HEK293 (cell line): ENCODE data around the gene TRAF4.
A peak's percentile ranks its signal among the peaks of the same experiment; 100 is the strongest.

Experiments
- CTCF ChIA-PET: fragments of 350-600 bp; formaldehyde crosslinking; extraction: SDS; loops from one replicate; lab custom pipeline; 2021; ENCODE audit warnings: antibody characterized with exemption; lab: Yijun Ruan, JAX
- POLR2A ChIA-PET: fragments of 300-600 bp; formaldehyde crosslinking; extraction: SDS; loops from one replicate; lab custom pipeline; 2020; ENCODE audit warnings: antibody characterized with exemption, inconsistent platforms; lab: Yijun Ruan, JAX
- H3K27ac ChIP-seq: fragments of 200-500 bp; sonication (Bioruptor generic); 2 replicates; pipeline ENCODE4 v1.5.1; 2014; ENCODE audit warnings: low read depth, low read length, control low read depth, inconsistent platforms; ENCODE audit errors: extremely low read depth
- H3K36me3 ChIP-seq, 2 experiments: fragments of 200-500 bp in 1 of 2; sonication (Bioruptor generic) in 1 of 2; 1 replicate in 1 of 2; 2 replicates in 1 of 2; pipeline ENCODE4 v1.5.1; 2014 to 2017; ENCODE audit warnings: inconsistent platforms in 2 of 2, low read length in 2 of 2; ENCODE audit not compliant: control insufficient read depth in 2 of 2, insufficient read depth in 1 of 2
- H3K4me1 ChIP-seq: fragments of 200-500 bp; sonication (Bioruptor generic); 2 replicates; pipeline ENCODE4 v1.5.1; 2014; ENCODE audit warnings: mild to moderate bottlenecking, low read length, inconsistent platforms; ENCODE audit not compliant: control insufficient read depth, insufficient read depth
- H3K4me3 ChIP-seq: 2 replicates; pipeline ENCODE4 v1.5.1; 2011; ENCODE audit warnings: low read depth, mild to moderate bottlenecking, control low read depth, low read length, moderate library complexity
- H3K9me3 ChIP-seq: fragments of 200-500 bp; sonication (Bioruptor generic); 2 replicates; pipeline ENCODE4 v1.5.1; 2014; ENCODE audit warnings: low read depth, low read length, inconsistent platforms; ENCODE audit not compliant: control insufficient read depth, insufficient read depth
- EGR2 ChIP-seq: fragments of 450-650 bp; formaldehyde crosslinking; IDR thresholded peaks from 2 replicates; pipeline ENCODE4 v1.5.1; 2016; ENCODE audit warnings: low read depth, missing biosample characterization, missing genetic modification characterization
- IKZF3 ChIP-seq: fragments of 450-650 bp; IDR thresholded peaks from 2 replicates; pipeline ENCODE4 v1.5.0; 2018; ENCODE audit warnings: missing biosample characterization, mild to moderate bottlenecking, missing genetic modification characterization, moderate library complexity
- REST ChIP-seq: fragments of 450-650 bp; formaldehyde crosslinking; IDR thresholded peaks from 2 replicates; pipeline ENCODE4 v1.5.1; 2016; ENCODE audit warnings: missing biosample characterization, missing genetic modification characterization
- SCRT2 ChIP-seq: fragments of 450-650 bp; formaldehyde crosslinking; IDR thresholded peaks from 2 replicates; pipeline ENCODE4 v1.5.1; 2016; ENCODE audit warnings: missing biosample characterization, missing genetic modification characterization
- TRIM28 ChIP-seq: IDR thresholded peaks from 2 replicates; pipeline ENCODE4 v1.6.1; 2011; ENCODE audit warnings: low read length, control low read depth, borderline replicate concordance
- ZFHX2 ChIP-seq: fragments of 450-650 bp; formaldehyde crosslinking; conservative IDR thresholded peaks from 2 replicates; pipeline ENCODE4 v1.5.1; 2016; ENCODE audit warnings: missing biosample characterization, missing genetic modification characterization
- ZFP41 ChIP-seq: fragments of 450-650 bp; formaldehyde crosslinking; IDR thresholded peaks from 2 replicates; pipeline ENCODE4 v1.5.1; 2016; ENCODE audit warnings: missing biosample characterization, missing genetic modification characterization, borderline replicate concordance
- ZNF146 ChIP-seq: fragments of 450-650 bp; formaldehyde crosslinking; IDR thresholded peaks from 2 replicates; pipeline ENCODE4 v1.5.1; 2016; ENCODE audit warnings: missing biosample characterization, missing genetic modification characterization
- ZNF366 ChIP-seq: fragments of 450-650 bp; formaldehyde crosslinking; conservative IDR thresholded peaks from 2 replicates; pipeline ENCODE4 v1.5.1; 2016; ENCODE audit warnings: missing biosample characterization, missing genetic modification characterization
- TF ChIP-seq, protein P1 (sequence below): fragments of 450-650 bp; formaldehyde crosslinking; conservative IDR thresholded peaks from 2 replicates; pipeline ENCODE4 v1.5.1; 2016; ENCODE audit warnings: low read depth, missing biosample characterization, missing genetic modification characterization
- TF ChIP-seq, protein P2 (sequence below): fragments of 450-650 bp; formaldehyde crosslinking; IDR thresholded peaks from 2 replicates; pipeline ENCODE4 v1.5.1; 2016; ENCODE audit warnings: missing biosample characterization, missing genetic modification characterization
- TF ChIP-seq, protein P3 (sequence below): fragments of 450-650 bp; formaldehyde crosslinking; IDR thresholded peaks from 2 replicates; pipeline ENCODE4 v1.5.1; 2017; ENCODE audit warnings: missing biosample characterization, missing genetic modification characterization

The TRAF4 gene

DNA sequence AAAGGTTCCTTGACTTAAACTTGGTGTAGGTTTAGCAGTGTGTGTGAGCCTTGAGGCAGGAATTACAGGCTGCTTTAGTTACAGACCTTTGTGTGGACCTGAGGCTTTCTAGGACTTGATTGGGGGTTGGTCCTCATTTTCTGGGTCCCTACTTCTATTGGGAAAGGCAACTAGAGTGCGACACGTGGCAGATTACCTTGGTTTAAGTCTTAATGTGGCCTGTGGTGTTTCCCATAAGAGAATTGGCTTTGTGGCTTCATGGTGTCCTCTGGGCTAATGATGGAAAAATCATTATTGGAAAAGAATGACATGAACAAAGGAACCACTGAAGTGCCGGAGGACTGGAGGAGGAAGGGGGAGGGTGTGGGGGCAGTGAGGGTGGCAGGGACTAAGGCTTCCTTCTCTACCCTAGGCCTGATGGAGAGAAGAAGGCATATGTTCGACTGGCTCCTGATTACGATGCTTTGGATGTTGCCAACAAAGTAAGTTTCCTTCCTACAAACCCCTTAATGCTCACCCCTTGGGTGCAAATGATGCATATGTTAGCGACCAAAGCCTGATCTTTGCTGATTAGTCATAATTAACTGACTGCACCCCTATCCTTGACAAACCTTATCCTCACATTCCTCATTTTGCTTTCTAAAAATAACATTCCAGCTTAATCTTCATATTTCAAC, 20.5 kb upstream of the TRAF4 start:
- no peak overlapping the region for H3K4me3 ChIP-seq
- peak overlapping the region; percentile 90 for H3K27ac ChIP-seq
- CTCF ChIA-PET, result interaction anchor here (0.7 to 13.6 kb wide), 2 partner anchors 24 to 683 kb away, joined by 3 to 445 read pairs; partner anchors contain the start of gene TRAF4
- TF ChIP-seq, protein P1, sequence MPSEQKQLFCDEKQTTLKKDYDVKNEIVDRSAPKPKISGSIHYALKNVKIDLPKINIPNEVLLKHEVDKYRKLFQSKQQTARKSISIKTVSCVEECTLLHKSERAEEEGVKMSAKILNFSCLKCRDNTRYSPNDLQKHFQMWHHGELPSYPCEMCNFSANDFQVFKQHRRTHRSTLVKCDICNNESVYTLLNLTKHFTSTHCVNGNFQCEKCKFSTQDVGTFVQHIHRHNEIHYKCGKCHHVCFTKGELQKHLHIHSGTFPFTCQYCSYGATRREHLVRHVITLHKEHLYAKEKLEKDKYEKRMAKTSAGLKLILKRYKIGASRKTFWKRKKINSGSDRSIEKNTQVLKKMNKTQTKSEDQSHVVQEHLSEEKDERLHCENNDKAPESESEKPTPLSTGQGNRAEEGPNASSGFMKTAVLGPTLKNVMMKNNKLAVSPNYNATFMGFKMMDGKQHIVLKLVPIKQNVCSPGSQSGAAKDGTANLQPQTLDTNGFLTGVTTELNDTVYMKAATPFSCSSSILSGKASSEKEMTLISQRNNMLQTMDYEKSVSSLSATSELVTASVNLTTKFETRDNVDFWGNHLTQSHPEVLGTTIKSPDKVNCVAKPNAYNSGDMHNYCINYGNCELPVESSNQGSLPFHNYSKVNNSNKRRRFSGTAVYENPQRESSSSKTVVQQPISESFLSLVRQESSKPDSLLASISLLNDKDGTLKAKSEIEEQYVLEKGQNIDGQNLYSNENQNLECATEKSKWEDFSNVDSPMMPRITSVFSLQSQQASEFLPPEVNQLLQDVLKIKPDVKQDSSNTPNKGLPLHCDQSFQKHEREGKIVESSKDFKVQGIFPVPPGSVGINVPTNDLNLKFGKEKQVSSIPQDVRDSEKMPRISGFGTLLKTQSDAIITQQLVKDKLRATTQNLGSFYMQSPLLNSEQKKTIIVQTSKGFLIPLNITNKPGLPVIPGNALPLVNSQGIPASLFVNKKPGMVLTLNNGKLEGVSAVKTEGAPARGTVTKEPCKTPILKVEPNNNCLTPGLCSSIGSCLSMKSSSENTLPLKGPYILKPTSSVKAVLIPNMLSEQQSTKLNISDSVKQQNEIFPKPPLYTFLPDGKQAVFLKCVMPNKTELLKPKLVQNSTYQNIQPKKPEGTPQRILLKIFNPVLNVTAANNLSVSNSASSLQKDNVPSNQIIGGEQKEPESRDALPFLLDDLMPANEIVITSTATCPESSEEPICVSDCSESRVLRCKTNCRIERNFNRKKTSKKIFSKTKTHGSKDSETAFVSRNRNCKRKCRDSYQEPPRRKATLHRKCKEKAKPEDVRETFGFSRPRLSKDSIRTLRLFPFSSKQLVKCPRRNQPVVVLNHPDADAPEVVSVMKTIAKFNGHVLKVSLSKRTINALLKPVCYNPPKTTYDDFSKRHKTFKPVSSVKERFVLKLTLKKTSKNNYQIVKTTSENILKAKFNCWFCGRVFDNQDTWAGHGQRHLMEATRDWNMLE (tag by site-specific recombination), result no peak
- peak; percentile 54; the same call in 1 of the 2 replicates for TF ChIP-seq IKZF3
- TF ChIP-seq, protein P2, sequence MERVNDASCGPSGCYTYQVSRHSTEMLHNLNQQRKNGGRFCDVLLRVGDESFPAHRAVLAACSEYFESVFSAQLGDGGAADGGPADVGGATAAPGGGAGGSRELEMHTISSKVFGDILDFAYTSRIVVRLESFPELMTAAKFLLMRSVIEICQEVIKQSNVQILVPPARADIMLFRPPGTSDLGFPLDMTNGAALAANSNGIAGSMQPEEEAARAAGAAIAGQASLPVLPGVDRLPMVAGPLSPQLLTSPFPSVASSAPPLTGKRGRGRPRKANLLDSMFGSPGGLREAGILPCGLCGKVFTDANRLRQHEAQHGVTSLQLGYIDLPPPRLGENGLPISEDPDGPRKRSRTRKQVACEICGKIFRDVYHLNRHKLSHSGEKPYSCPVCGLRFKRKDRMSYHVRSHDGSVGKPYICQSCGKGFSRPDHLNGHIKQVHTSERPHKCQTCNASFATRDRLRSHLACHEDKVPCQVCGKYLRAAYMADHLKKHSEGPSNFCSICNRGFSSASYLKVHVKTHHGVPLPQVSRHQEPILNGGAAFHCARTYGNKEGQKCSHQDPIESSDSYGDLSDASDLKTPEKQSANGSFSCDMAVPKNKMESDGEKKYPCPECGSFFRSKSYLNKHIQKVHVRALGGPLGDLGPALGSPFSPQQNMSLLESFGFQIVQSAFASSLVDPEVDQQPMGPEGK (tag by site-specific recombination), result peak; percentile 50
- TF ChIP-seq TRIM28, result no peak
- no peak for TF ChIP-seq ZFP41 (tag by site-specific recombination)
- 0 out of 2 replicates have a peak, but pooled peaks have one; percentile 29 for TF ChIP-seq ZNF366 (tag by site-specific recombination)
- TF ChIP-seq, protein P3, sequence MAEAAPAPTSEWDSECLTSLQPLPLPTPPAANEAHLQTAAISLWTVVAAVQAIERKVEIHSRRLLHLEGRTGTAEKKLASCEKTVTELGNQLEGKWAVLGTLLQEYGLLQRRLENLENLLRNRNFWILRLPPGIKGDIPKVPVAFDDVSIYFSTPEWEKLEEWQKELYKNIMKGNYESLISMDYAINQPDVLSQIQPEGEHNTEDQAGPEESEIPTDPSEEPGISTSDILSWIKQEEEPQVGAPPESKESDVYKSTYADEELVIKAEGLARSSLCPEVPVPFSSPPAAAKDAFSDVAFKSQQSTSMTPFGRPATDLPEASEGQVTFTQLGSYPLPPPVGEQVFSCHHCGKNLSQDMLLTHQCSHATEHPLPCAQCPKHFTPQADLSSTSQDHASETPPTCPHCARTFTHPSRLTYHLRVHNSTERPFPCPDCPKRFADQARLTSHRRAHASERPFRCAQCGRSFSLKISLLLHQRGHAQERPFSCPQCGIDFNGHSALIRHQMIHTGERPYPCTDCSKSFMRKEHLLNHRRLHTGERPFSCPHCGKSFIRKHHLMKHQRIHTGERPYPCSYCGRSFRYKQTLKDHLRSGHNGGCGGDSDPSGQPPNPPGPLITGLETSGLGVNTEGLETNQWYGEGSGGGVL, result peak; percentile 40; the same call in 1 of the 2 replicates
- peak; percentile 76 for TF ChIP-seq ZNF146
- peak; percentile 47; the same call in 1 of the 2 replicates for TF ChIP-seq SCRT2 (tag by site-specific recombination)
- no peak for TF ChIP-seq REST (tag by site-specific recombination)
- TF ChIP-seq EGR2 (tag by site-specific recombination), result 0 out of 2 replicates have a peak, but pooled peaks have one; percentile 44
- 0 out of 2 replicates have a peak, but pooled peaks have one; percentile 31 for TF ChIP-seq ZFHX2 (tag by site-specific recombination)
- POLR2A ChIA-PET, result interaction anchor here (0.7 to 6.7 kb wide), 5 partner anchors 10 to 455 kb away, joined by 3 to 448 read pairs (median 29); partner anchors contain the start of genes PROCA1, SDF2, SUPT6H and TRAF4
- H3K36me3 ChIP-seq, result peaks cover 26 to 53% of the 10 kb centered on the region in 2 experiments
- peaks cover 17% of the 10 kb centered on the region for H3K4me1 ChIP-seq
- H3K9me3 ChIP-seq, result no peaks in the 10 kb centered on the region
